Transverse colon (tissue), 4 donors: ENCODE data around the gene TCEAL8. TPM values are rescaled to one million over a fixed set of nuclear protein-coding genes. Genes with fewer than 3 reads are reported as not detected.

Source experiments
- DNase-seq: peaks from one replicate; pipeline ENCODE4 v3.0.0-alpha.2; 2019
- H3K27ac ChIP-seq, 4 donors: fragments of 200-600 bp; sonication (generic); 2 replicates each; pipeline ENCODE4 v1.5.1; 2016 to 2018; ENCODE audit warnings: inconsistent platforms in 4 of 4
- H3K27me3 ChIP-seq: fragments of 200-600 bp; sonication (generic); 2 replicates; pipeline ENCODE4 v1.5.1; 2017; ENCODE audit warnings: inconsistent platforms
- H3K36me3 ChIP-seq, 4 donors: fragments of 200-600 bp; sonication (generic); 2 replicates each; pipeline ENCODE4 v1.5.1; 2017 to 2019; ENCODE audit warnings: inconsistent platforms in 4 of 4
- H3K4me1 ChIP-seq, 4 donors: fragments of 200-600 bp; sonication (generic); 2 replicates each; pipeline ENCODE4 v1.5.1; 2017 to 2020; ENCODE audit warnings: inconsistent platforms in 4 of 4
- H3K4me3 ChIP-seq, 4 donors: fragments of 200-600 bp; sonication (generic); 1 replicate in 1 of 4; 2 replicates in 3 of 4; pipeline versions ENCODE4 v1.5.1 to v1.6.1; 2017 to 2019; ENCODE audit warnings: inconsistent platforms in 4 of 4
- H3K9me3 ChIP-seq, 2 donors: fragments of 200-600 bp; sonication (generic); 2 replicates each; pipeline ENCODE4 v1.5.1; 2017 to 2019; ENCODE audit warnings: inconsistent platforms in 2 of 2
- CTCF ChIP-seq, 5 experiments: fragments of 200-600 bp in 3 of 5; fragments of 450-650 bp in 2 of 5; sonication (generic) in 3 of 5; IDR thresholded peaks; 1 replicate in 2 of 5; 2 replicates in 3 of 5; pipeline ENCODE4 v1.5.1; 2016 to 2017; ENCODE audit warnings: antibody characterized with exemption in 5 of 5, inconsistent platforms in 3 of 5, mild to moderate bottlenecking in 2 of 5, moderate library complexity in 1 of 5
- EP300 ChIP-seq: sonication (generic); formaldehyde crosslinking; IDR thresholded peaks from one replicate; pipeline ENCODE4 v1.6.1; 2017; ENCODE audit warnings: antibody characterized with exemption, low read depth
- POLR2A ChIP-seq: fragments of 450-650 bp; IDR thresholded peaks from one replicate; pipeline ENCODE4 v1.6.1; 2016; ENCODE audit warnings: antibody characterized with exemption, mild to moderate bottlenecking, moderate library complexity
- POLR2AphosphoS5 ChIP-seq, 3 donors: sonication (generic); formaldehyde crosslinking; IDR thresholded peaks; one replicate each; pipeline ENCODE4 v1.6.1; 2016; ENCODE audit warnings: antibody characterized with exemption in 3 of 3
- WGBS, 2 donors: methylation state at CpG; one replicate each; pipeline ENCODE4 v1.1.5; 2018; ENCODE audit warnings: low coverage in 1 of 2; 5-methylcytosine and 5-hydroxymethylcytosine counted together
- in situ Hi-C, 4 donors: fragments of 200-750 bp; cut with MboI; loops; one replicate each; pipeline versions ENCODE4 v1.15.0 to v1.15.1; 2017; ENCODE audit warnings: low sequenced_read_pairs in 3 of 4, low pct_ligation_motif_present in 1 of 4, low pct_unique_long_range_greater_than_20kb in 1 of 4
- intact Hi-C: fragments of 100-400 bp; cut with DNase I; formaldehyde crosslinking; loops from one replicate; pipeline ENCODE4 v1.15.1; 2023; ENCODE audit warnings: low total_unique reads
- total RNA-seq, 4 donors: library from RNA; depleted of rRNA; stranded (reverse); fragments of >200 nt; gene quantifications; one replicate each; pipeline ENCODE4 v1.1.0, GENCODE V29; 2016

TCEAL8 gene
- total RNA-seq, 4 donors from 2014 or later = 8.0 to 41.4 (median 20.8) TPM

- Histone ChIP-seq H3K4me3 (no peak overlapping the region), H3K9me3 (no peaks in the 10 kb centered on the region), H3K27me3 (peaks cover 2% of the 10 kb centered on the region), H3K27ac (no peak overlapping the region), H3K4me1 (no peaks in the 10 kb centered on the region), H3K36me3 (no peaks in the 10 kb centered on the region)
- DNase-seq = no peak
- WGBS, 2 donors = 48 to 60% methylated on average over 3 to 23 of the region's 23 CpGs
- no peak for TF ChIP-seq POLR2A
- TF ChIP-seq EP300 = no peak
- in situ Hi-C loops (no loop called here), intact Hi-C loops (no loop called here)
Measured at GRCh38 chrX:103275947-103276567, 21.1 kb upstream of the TCEAL8 start.

GRCh38 chrX:103274284-103274683 is 19.3 kb upstream of the TCEAL8 start:
- Histone ChIP-seq H3K27me3 (peaks cover 2% of the 10 kb centered on the region), H3K9me3 (no peaks in the 10 kb centered on the region), H3K4me1 (no peaks in the 10 kb centered on the region), H3K4me3 (no peak overlapping the region), H3K36me3 (no peaks in the 10 kb centered on the region), H3K27ac (no peak overlapping the region)
- intact Hi-C loops = no loop called here
- TF ChIP-seq EP300 (no peak), POLR2AphosphoS5 (IDR thresholded peaks at IDR 0.05) (no peak), CTCF (IDR thresholded peaks at IDR 0.05) (no peak), POLR2A (no peak)
- DNase-seq = no peak
- in situ Hi-C loops = no loop called here
- 88% methylated on average over 4 of the region's 4 CpGs; no CpG with 5 or more reads in 1 of the 2 donors for WGBS, 2 donors

GRCh38 chrX:103258275-103258674 is 3.3 kb upstream of the TCEAL8 start:
- intact Hi-C loops (no loop called here), in situ Hi-C loops (no loop called here)

GRCh38 chrX:103256651-103257050 is 1.7 kb upstream of the TCEAL8 start:
- intact Hi-C loops (no loop called here), in situ Hi-C loops (no loop called here)
- no peak for TF ChIP-seq POLR2AphosphoS5 (IDR thresholded peaks at IDR 0.05)
- no peak for TF ChIP-seq EP300
- no peak for TF ChIP-seq CTCF (IDR thresholded peaks at IDR 0.05)
- no peak for TF ChIP-seq POLR2A
- Histone ChIP-seq H3K36me3 (no peaks in the 10 kb centered on the region), H3K27ac (no peak overlapping the region), H3K4me1 (peaks cover 0 to 9% (median 0%) of the 10 kb centered on the region in 4 donors), H3K9me3 (no peaks in the 10 kb centered on the region), H3K4me3 (no peak overlapping the region), H3K27me3 (no peaks in the 10 kb centered on the region)
- no peak for DNase-seq

More at GRCh38 chrX:103258275-103258674, 3.3 kb upstream of the TCEAL8 start:
- H3K27me3 ChIP-seq = no peaks in the 10 kb centered on the region
- no peak for TF ChIP-seq POLR2AphosphoS5 (IDR thresholded peaks at IDR 0.05)
- no peak for TF ChIP-seq EP300
- TF ChIP-seq POLR2A = no peak
- no peak for TF ChIP-seq CTCF (IDR thresholded peaks at IDR 0.05)
- H3K4me3 ChIP-seq = no peak overlapping the region
- no peak overlapping the region for H3K27ac ChIP-seq
- no peak for DNase-seq
- no peaks in the 10 kb centered on the region for H3K9me3 ChIP-seq
- H3K4me1 ChIP-seq = peaks cover 0 to 9% (median 0%) of the 10 kb centered on the region in 4 donors
- no peaks in the 10 kb centered on the region for H3K36me3 ChIP-seq
